Erythroblast (primary cell): Measurements from ENCODE around the gene BAIAP2.

Source experiments
- GATA1 ChIP-seq: IDR thresholded peaks from 2 replicates; pipeline ENCODE4 v1.6.1; 2011; ENCODE audit warnings: low read depth, mild to moderate bottlenecking, control low read depth, low read length, moderate library complexity
- POLR2A ChIP-seq: IDR thresholded peaks from 2 replicates; pipeline ENCODE4 v1.6.1; 2011; ENCODE audit warnings: mild to moderate bottlenecking, low read length

- no peak for TF ChIP-seq POLR2A
- TF ChIP-seq GATA1: no peak
Observed at GRCh38 chr17:81059026-81059425, 24.1 kb downstream of the BAIAP2 start.
